PC-3 (cell line): ENCODE measurements around the gene SPRED3.

Source experiments
- CTCF ChIP-seq: fragments of 300-600 bp; sonication (generic); conservative IDR thresholded peaks from 2 replicates; pipeline ENCODE4 v1.5.1; 2017; ENCODE audit warnings: antibody characterized with exemption, low read depth, mild to moderate bottlenecking, low read length
- EZH2phosphoT487 ChIP-seq: fragments of 300-600 bp; sonication (generic); IDR thresholded peaks from 2 replicates; pipeline ENCODE4 v1.6.1; 2018; ENCODE audit warnings: mild to moderate bottlenecking, antibody characterized with exemption, low read length, borderline replicate concordance

DNA sequence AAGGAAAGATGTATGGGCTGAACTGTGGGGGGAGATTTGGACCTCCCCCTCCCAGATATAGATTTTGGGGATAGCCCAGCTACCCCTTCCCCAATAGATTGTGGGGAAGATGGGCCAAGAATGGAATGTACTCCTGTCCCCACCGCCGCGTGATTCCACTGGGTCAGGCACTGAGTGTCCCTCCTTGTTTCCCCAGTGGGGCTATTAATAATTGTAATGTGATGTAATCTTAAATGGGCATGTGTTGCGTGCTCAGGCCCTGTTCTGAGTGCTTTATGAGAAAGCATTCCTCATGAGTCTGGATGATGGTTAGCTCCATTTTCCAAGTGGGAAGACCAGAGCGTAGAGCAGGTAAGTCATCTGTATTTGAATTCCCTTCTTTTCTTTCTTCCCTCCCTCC lies 12.7 kb upstream of the SPRED3 start:
- TF ChIP-seq CTCF, result no peak
- TF ChIP-seq EZH2phosphoT487, result no peak
